Nephron progenitor cell (in vitro differentiated cells): ENCODE measurements around the gene UVRAG.

Experiments used
- DNase-seq: peaks from one replicate; pipeline ENCODE4 v3.0.0; 2021
- H3K27ac Mint-ChIP-seq: 2 replicates; pipeline ENCODE4 v1.8.0; 2021; ENCODE audit warnings: mild to moderate bottlenecking, moderate library complexity, mixed read lengths
- H3K27me3 Mint-ChIP-seq: 2 replicates; pipeline ENCODE4 v1.8.0; 2021; ENCODE audit warnings: mild to moderate bottlenecking, low read depth, mixed read lengths; ENCODE audit not compliant: poor library complexity
- H3K36me3 Mint-ChIP-seq: 2 replicates; pipeline ENCODE4 v1.8.0; 2021; ENCODE audit warnings: low read depth, mixed read lengths
- H3K4me1 Mint-ChIP-seq: 2 replicates; pipeline ENCODE4 v1.8.0; 2021; ENCODE audit warnings: mixed read lengths
- H3K4me3 Mint-ChIP-seq: 2 replicates; pipeline ENCODE4 v1.8.0; 2021; ENCODE audit warnings: mild to moderate bottlenecking, moderate library complexity, mixed read lengths
- H3K9me3 Mint-ChIP-seq: 2 replicates; pipeline ENCODE4 v1.8.0; 2021; ENCODE audit warnings: mild to moderate bottlenecking, moderate library complexity, mixed read lengths
- TF ChIP-seq, protein P1 (sequence below): fragments of 200-600 bp; sonication (generic); IDR thresholded peaks from 2 replicates; pipeline ENCODE4 v1.5.0; 2021; ENCODE audit warnings: antibody characterized with exemption

UVRAG gene

DNA sequence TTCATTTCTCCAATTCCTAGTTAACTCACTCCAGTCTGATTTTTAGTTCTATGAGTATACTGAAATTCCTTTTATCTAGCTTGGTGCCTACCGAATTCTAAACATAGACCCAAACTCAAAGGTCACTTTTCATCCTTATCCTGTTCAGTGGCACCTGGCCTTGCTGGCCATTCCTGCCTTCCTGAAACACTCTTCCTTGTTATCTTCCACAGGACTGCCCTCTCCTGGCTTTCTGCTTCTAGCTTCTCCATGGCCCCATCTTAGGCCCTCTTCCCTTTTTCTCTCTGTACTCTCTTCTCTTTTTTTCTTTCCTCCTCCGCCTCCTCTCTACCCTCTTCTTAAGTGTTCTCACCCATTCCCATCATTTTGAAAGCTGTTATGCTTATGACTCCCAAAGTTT, 304.0 kb downstream of the UVRAG start:
- Mint-ChIP-seq H3K4me3 (no peak overlapping the region), H3K27ac (no peak overlapping the region), H3K4me1 (peaks cover 4% of the 10 kb centered on the region), H3K9me3 (no peaks in the 10 kb centered on the region), H3K27me3 (no peaks in the 10 kb centered on the region), H3K36me3 (peaks cover 10% of the 10 kb centered on the region)
- no peak for DNase-seq
- TF ChIP-seq, protein P1, sequence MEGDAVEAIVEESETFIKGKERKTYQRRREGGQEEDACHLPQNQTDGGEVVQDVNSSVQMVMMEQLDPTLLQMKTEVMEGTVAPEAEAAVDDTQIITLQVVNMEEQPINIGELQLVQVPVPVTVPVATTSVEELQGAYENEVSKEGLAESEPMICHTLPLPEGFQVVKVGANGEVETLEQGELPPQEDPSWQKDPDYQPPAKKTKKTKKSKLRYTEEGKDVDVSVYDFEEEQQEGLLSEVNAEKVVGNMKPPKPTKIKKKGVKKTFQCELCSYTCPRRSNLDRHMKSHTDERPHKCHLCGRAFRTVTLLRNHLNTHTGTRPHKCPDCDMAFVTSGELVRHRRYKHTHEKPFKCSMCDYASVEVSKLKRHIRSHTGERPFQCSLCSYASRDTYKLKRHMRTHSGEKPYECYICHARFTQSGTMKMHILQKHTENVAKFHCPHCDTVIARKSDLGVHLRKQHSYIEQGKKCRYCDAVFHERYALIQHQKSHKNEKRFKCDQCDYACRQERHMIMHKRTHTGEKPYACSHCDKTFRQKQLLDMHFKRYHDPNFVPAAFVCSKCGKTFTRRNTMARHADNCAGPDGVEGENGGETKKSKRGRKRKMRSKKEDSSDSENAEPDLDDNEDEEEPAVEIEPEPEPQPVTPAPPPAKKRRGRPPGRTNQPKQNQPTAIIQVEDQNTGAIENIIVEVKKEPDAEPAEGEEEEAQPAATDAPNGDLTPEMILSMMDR: no peak

- Mint-ChIP-seq H3K27me3 (no peaks in the 10 kb centered on the region), H3K36me3 (peaks cover 10% of the 10 kb centered on the region), H3K4me1 (peaks cover 4% of the 10 kb centered on the region), H3K4me3 (no peak overlapping the region), H3K27ac (no peak overlapping the region), H3K9me3 (no peaks in the 10 kb centered on the region)
- DNase-seq: no peak
- TF ChIP-seq, protein P1: no peak
These were observed 304.8 kb downstream of the UVRAG start for GRCh38 chr11:76119779-76120178.

GRCh38 chr11:76120513-76121101, 305.6 kb downstream of the UVRAG start:
- Mint-ChIP-seq H3K27me3 (no peaks in the 10 kb centered on the region), H3K9me3 (no peaks in the 10 kb centered on the region), H3K27ac (peak overlapping the region; percentile 43), H3K4me3 (no peak overlapping the region), H3K4me1 (peaks cover 4% of the 10 kb centered on the region), H3K36me3 (peaks cover 10% of the 10 kb centered on the region)
- DNase-seq: no peak
- TF ChIP-seq, protein P1: no peak

DNA sequence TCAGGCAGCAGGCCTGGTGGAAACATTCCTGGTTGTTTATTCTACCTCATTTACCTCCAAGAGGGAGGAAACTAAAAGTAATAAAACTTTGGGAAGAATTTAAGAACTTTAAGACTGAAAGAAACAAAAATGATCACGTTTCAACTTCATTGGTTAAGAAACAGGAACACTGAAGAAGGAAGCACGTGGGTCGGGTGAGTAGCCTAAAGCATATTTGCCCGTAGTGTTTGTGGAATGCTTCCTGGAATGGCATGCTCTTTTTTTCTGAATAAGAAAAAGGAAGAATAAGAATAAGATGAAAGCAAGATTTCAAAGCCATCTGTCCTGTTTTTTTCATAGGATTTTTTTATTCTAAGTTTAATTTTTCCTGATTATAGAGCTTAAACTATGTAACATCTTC, 308.2 kb downstream of the UVRAG start:
- DNase-seq: no peak
- Mint-ChIP-seq H3K27me3 (no peaks in the 10 kb centered on the region), H3K4me3 (no peak overlapping the region), H3K4me1 (peaks cover 4% of the 10 kb centered on the region), H3K9me3 (no peaks in the 10 kb centered on the region), H3K27ac (no peak overlapping the region), H3K36me3 (peaks cover 11% of the 10 kb centered on the region)
- TF ChIP-seq, protein P1: no peak

GRCh38 chr11:76124905-76125770, 310.1 kb downstream of the UVRAG start:
- Mint-ChIP-seq H3K27ac (no peak overlapping the region), H3K27me3 (no peaks in the 10 kb centered on the region), H3K4me1 (peaks cover 4% of the 10 kb centered on the region), H3K4me3 (no peak overlapping the region), H3K36me3 (peaks cover 18% of the 10 kb centered on the region), H3K9me3 (no peaks in the 10 kb centered on the region)
- no peak for DNase-seq
- TF ChIP-seq, protein P1: no peak

GRCh38 chr11:76129729-76130128, 314.7 kb downstream of the UVRAG start:
- Mint-ChIP-seq H3K36me3 (peaks cover 28% of the 10 kb centered on the region), H3K4me3 (no peak overlapping the region), H3K9me3 (no peaks in the 10 kb centered on the region), H3K27me3 (no peaks in the 10 kb centered on the region), H3K27ac (no peak overlapping the region), H3K4me1 (peaks cover 18% of the 10 kb centered on the region)
- TF ChIP-seq, protein P1: no peak
- no peak for DNase-seq
